MCF 10A (cell line): Measurements from ENCODE around the gene TCERG1. TPM values are rescaled to one million over a fixed set of nuclear protein-coding genes. Genes with fewer than 3 reads are reported as not detected.
A peak's percentile ranks its signal among the peaks of the same experiment; 100 is the strongest.

Experiments
- BruUV-seq: library from RNA; stranded (reverse); fragments of 400-500 nt; replicated peaks from 2 replicates; lab custom pipeline; 2021; lab: Mats Ljungman, UMichigan
- CTCF ChIA-PET: fragments of 300-600 bp; sonication (Branson Sonifier 250); formaldehyde crosslinking; extraction: SDS; loops from one replicate; lab custom pipeline; 2021; ENCODE audit warnings: antibody characterized with exemption, inconsistent platforms; lab: Yijun Ruan, JAX
- POLR2A ChIA-PET: fragments of 300-600, 350-650 bp; sonication (Branson Sonifier 250); formaldehyde crosslinking; extraction: SDS; loops from one replicate; lab custom pipeline; 2020; ENCODE audit warnings: antibody characterized with exemption, inconsistent platforms; lab: Yijun Ruan, JAX
- DNase-seq: peaks from one replicate; pipeline ENCODE4 v3.0.0-alpha.2; 2018; ENCODE audit not compliant: unreplicated experiment
- H3K27ac Mint-ChIP-seq: one replicate; pipeline ENCODE4 v1.8.0; 2022; ENCODE audit warnings: mild to moderate bottlenecking, low read depth, mixed read lengths; ENCODE audit not compliant: unreplicated experiment
- H3K27me3 Mint-ChIP-seq: one replicate; pipeline ENCODE4 v1.8.0; 2022; ENCODE audit warnings: mixed read lengths; ENCODE audit not compliant: insufficient read depth, unreplicated experiment
- H3K36me3 Mint-ChIP-seq: one replicate; pipeline ENCODE4 v1.8.0; 2022; ENCODE audit warnings: mild to moderate bottlenecking, moderate library complexity, mixed read lengths; ENCODE audit not compliant: insufficient read depth, unreplicated experiment
- H3K4me1 Mint-ChIP-seq: one replicate; pipeline ENCODE4 v1.8.0; 2022; ENCODE audit warnings: mixed read lengths; ENCODE audit not compliant: insufficient read depth, unreplicated experiment
- H3K4me3 Mint-ChIP-seq: one replicate; pipeline ENCODE4 v1.8.0; 2022; ENCODE audit warnings: mild to moderate bottlenecking, moderate library complexity, mixed read lengths; ENCODE audit not compliant: unreplicated experiment
- H3K9me3 Mint-ChIP-seq: one replicate; pipeline ENCODE4 v1.8.0; 2022; ENCODE audit warnings: mixed read lengths; ENCODE audit not compliant: unreplicated experiment
- intact Hi-C: fragments of 100-400 bp; cut with micrococcal nuclease; formaldehyde crosslinking; loops from 2 replicates; pipeline ENCODE4 v1.14.1; 2022
- total RNA-seq: library from RNA; stranded (reverse); gene quantifications from 2 replicates; pipeline ENCODE4 v1.2.3, GENCODE V29; 2022
- TF ChIP-seq, protein P1 (sequence below): fragments of 200-600 bp; IDR thresholded peaks from one replicate; pipeline ENCODE4 v1.8.0; 2022; ENCODE audit warnings: antibody characterized with exemption, mild to moderate bottlenecking; ENCODE audit not compliant: unreplicated experiment

Gene TCERG1
- total RNA-seq, 1 experiment from 2014 or later: 134 TPM

DNA sequence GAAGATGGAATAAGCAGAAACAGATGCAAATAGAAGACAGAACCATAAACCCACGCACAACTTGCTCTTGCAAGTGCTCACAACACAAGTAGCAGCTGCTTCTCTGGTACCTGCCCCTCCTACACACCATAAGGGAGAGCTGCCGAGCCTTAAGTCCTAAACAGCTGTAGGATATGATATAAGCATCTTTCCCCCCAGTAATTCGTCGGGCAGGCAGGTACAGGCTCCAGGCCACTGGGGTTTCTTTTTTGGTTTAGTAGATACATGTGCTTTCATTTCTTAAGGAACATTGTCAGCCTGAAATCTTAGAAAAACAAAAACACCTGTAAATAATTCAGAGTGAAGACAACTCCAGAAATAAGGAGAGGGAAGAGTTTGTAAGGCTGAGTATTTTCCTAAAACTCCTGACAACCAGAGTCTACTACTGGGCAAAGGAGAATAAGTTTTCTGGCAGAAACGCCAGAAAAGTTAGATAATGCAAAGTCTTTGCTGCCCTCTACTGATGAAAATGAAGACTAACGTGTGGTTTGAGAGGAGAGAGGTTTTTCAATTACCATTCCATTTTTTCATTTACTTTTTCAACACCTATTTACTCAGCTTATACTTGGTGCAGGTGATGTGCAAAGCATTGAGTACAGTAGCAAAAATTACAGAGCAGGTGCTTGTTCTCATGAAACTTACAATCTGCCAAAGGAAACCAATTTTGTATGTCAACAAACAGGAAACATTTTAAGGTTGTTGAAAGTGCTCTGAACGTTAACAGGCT, 20.1 kb upstream of the TCERG1 start:
- H3K4me1 Mint-ChIP-seq: no peaks in the 10 kb centered on the region
- BruUV-seq: no TSS peak
- intact Hi-C loops: loop anchor here (1.0 to 10.0 kb wide), 6 partner anchors 136 to 730 kb away; no protein-coding TSS in a partner anchor
- H3K9me3 Mint-ChIP-seq: no peaks in the 10 kb centered on the region
- H3K36me3 Mint-ChIP-seq: no peaks in the 10 kb centered on the region
- no peak overlapping the region for H3K4me3 Mint-ChIP-seq
- H3K27ac Mint-ChIP-seq: no peak overlapping the region
- CTCF ChIA-PET: interaction anchor here (0.5 to 5.9 kb wide), 49 partner anchors 9 to 607 kb away, joined by 3 to 51 read pairs (median 5); partner anchors contain the start of gene TCERG1
- H3K27me3 Mint-ChIP-seq: no peaks in the 10 kb centered on the region
- POLR2A ChIA-PET: interaction anchor here (0.6 to 1.9 kb wide), 3 partner anchors 12 to 143 kb away, joined by 3 to 5 read pairs (median 3); no protein-coding TSS in a partner anchor
- DNase-seq: peak; percentile 66
- TF ChIP-seq, protein P1, sequence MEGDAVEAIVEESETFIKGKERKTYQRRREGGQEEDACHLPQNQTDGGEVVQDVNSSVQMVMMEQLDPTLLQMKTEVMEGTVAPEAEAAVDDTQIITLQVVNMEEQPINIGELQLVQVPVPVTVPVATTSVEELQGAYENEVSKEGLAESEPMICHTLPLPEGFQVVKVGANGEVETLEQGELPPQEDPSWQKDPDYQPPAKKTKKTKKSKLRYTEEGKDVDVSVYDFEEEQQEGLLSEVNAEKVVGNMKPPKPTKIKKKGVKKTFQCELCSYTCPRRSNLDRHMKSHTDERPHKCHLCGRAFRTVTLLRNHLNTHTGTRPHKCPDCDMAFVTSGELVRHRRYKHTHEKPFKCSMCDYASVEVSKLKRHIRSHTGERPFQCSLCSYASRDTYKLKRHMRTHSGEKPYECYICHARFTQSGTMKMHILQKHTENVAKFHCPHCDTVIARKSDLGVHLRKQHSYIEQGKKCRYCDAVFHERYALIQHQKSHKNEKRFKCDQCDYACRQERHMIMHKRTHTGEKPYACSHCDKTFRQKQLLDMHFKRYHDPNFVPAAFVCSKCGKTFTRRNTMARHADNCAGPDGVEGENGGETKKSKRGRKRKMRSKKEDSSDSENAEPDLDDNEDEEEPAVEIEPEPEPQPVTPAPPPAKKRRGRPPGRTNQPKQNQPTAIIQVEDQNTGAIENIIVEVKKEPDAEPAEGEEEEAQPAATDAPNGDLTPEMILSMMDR: peak; percentile 85

DNA sequence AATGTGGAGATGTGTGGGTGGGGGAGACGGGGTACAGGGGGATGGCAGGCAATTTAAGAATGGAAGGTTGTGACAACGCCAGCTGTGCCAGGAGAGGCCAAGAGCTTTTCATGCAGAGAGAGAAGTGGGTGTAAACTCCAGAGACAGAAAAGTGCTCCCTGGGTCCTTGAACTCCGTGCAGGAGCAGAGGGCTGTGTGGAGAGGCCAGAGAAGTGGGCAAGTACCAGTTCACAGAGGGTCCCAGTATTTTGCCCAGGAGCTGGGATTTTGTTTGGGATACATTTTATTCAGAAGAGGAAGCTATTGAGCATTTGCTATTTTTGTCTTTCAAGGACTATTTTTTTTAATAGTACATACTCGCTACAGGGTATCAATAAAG, 19.5 kb upstream of the TCERG1 start:
- BruUV-seq: no TSS peak
- no peak for DNase-seq
- Mint-ChIP-seq H3K4me3 (no peak overlapping the region), H3K36me3 (no peaks in the 10 kb centered on the region), H3K27ac (no peak overlapping the region), H3K4me1 (peaks cover 1% of the 10 kb centered on the region), H3K27me3 (no peaks in the 10 kb centered on the region), H3K9me3 (no peaks in the 10 kb centered on the region)
- intact Hi-C loops: loop anchor here (1.0 to 10.0 kb wide), 6 partner anchors 136 to 731 kb away; no protein-coding TSS in a partner anchor
- POLR2A ChIA-PET: interaction anchor here (0.6 to 1.9 kb wide), 4 partner anchors 12 to 143 kb away, joined by 3 to 5 read pairs (median 4); no protein-coding TSS in a partner anchor
- TF ChIP-seq, protein P1: no peak
- CTCF ChIA-PET: interaction anchor here (0.6 to 5.9 kb wide), 48 partner anchors 9 to 747 kb away, joined by 3 to 51 read pairs (median 5); partner anchors contain the start of gene TCERG1

DNA sequence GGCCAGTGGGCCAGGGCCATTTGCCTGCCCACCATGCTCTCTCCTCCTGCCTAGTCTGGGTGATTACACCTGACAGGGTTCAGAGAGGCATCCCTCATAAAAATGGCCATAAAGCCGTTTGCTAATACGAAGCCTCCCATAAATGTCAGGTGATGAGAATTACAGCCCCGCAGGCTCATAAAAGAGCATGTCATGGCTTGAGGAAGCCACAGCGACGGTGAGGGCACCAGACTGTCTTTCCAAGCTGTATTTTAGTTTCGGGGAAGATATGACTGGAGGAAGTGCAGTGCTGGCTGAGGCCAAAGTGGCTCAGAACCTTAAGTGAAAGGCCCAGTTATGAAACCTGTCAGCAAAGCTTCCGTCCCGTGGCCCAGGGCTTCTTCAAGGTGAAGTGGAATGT, 18.5 kb upstream of the TCERG1 start:
- no peaks in the 10 kb centered on the region for H3K36me3 Mint-ChIP-seq
- H3K27ac Mint-ChIP-seq: no peak overlapping the region
- no peaks in the 10 kb centered on the region for H3K9me3 Mint-ChIP-seq
- BruUV-seq: no TSS peak
- DNase-seq: no peak
- H3K4me1 Mint-ChIP-seq: peaks cover 5% of the 10 kb centered on the region
- CTCF ChIA-PET: interaction anchor here (0.5 to 5.9 kb wide), 25 partner anchors 11 to 835 kb away, joined by 3 to 51 read pairs (median 9); partner anchors contain the start of gene TCERG1
- H3K4me3 Mint-ChIP-seq: no peak overlapping the region
- intact Hi-C loops: loop anchor here (5.0 to 10.0 kb wide), 4 partner anchors 354 to 604 kb away; no protein-coding TSS in a partner anchor
- POLR2A ChIA-PET: interaction anchor here (0.8 to 1.8 kb wide), 3 partner anchors 18 to 136 kb away, joined by 3 to 5 read pairs (median 3); no protein-coding TSS in a partner anchor
- no peaks in the 10 kb centered on the region for H3K27me3 Mint-ChIP-seq
- TF ChIP-seq, protein P1: no peak

DNA sequence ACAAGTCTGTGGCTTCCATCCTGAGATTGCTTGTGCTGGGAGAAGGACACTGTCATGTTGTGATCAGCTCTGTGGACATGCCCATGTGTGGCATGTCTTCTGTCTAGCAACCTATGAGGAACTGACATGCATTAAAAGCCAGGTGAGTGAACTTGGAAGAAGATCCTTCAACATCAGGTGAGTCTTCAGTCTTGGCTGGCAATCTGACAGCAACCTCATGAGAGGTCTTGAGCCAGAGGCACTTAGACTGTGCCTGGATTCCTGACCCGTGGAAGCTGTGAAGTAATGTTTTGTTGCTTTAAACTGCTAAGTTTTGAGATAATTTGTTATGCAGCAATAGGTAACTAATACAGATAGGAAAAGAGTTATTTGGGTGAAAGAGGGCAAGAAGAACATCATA, 6.8 kb upstream of the TCERG1 start:
- no peak for DNase-seq
- BruUV-seq: no TSS peak
- TF ChIP-seq, protein P1: no peak
- intact Hi-C loops: no loop called here
- no peaks in the 10 kb centered on the region for H3K4me1 Mint-ChIP-seq
- no peak overlapping the region for H3K27ac Mint-ChIP-seq
- no peaks in the 10 kb centered on the region for H3K27me3 Mint-ChIP-seq
- peaks cover 4% of the 10 kb centered on the region for H3K36me3 Mint-ChIP-seq
- H3K4me3 Mint-ChIP-seq: no peak overlapping the region
- H3K9me3 Mint-ChIP-seq: no peaks in the 10 kb centered on the region
- CTCF ChIA-PET: interaction anchor here (0.6 to 1.2 kb wide), 3 partner anchors 13 to 272 kb away, joined by 3 to 7 read pairs (median 4); no protein-coding TSS in a partner anchor
- POLR2A ChIA-PET: interaction anchor here (0.6 kb wide), 1 partner anchor 60 kb away, joined by 4 read pairs; no protein-coding TSS in a partner anchor
